ENCODE results near the gene ZDHHC11B.
A peak's percentile ranks its signal among the peaks of the same experiment; 100 is the strongest.
"Not testable (repeated sequence)": the region's sequence is repeated elsewhere in the genome, so short reads cannot be mapped to it uniquely, and the experiment has no call there.

Gene ZDHHC11B

DNA sequence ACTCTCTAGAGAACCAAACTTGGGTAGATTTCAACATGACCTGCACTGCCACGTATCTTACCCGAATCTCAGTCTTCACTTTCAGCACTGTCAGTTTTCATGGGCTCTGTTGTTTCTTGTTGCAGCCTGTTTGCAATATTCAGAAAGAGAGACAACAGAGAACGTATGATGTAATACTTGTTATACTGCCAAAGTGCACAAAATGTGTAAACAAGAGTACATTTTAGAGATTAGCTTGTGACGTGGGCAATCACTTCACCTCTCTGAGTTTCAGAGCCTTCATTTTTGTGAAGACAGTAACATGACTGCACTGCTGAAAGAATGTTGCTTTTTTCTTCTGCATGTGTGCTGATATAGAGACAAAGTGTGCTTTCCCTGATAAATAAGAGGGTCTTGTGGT, 67.8 kb downstream of the ZDHHC11B start:
- DNase-seq (ENCODE audit: low spot score) = not testable (repeated sequence)

DNA sequence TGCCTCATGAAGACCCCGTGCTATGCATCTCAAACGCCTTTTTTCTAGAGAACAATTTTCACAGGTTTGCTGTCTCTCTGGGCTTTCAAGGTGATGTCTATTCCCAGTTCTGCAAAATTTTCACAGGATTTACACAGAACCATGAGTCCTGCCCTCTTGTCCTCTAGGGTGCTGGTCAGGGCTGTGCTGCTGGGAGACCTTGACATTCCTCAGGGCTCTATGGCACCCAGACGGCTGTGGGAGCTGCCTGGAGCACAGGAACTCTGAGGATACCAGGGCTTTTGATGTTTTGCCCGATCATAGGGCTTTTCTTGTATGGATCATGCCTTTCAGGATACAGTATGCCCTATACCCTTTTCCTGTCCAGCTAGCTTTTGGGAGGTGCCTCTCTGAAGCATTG, 68.9 kb downstream of the ZDHHC11B start:
- DNase-seq (ENCODE audit: low spot score) = not testable (repeated sequence)

DNA sequence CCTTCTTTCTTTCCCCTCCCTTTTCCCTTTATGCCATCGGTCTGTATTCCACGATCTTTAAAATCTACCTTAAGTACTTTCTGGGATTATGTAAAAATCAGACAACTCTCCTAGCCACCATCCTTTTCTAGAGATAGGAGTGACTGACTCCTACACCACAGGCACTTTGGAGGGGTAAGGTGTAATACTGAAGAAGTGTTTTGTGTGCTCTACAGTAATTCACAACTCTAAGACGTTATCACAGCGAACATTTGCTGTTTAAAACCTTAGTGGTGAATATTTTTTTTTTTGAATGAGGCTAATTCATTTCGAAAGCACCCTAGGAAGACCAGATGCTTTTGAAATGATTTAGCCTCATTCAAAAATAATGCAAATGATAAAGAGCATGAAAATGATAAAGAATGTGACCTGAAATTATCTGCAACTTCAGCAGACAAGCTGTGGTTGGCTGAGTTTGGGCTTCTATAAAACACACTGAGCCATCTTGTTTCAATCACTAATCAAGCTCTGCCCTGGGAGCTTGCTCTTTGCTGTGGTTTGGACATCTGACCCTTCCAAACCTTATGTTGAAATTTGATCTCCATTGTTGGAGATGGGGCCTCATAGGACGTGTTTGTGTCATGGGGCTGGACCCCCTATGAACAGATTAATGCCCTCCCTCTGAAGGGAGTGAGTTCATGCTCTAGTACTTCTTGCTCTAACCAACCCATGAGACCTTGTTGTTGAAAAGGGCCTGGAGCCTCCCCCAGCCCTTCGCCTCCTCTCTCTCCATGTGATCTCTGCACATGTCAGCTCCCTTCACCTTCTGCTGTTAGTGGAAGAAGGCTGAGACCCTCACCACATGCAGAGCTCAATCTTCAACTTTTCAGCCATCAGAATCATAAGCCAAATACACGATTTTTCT, 70.1 kb downstream of the ZDHHC11B start:
- not testable (repeated sequence) for DNase-seq (ENCODE audit: low spot score)

DNA sequence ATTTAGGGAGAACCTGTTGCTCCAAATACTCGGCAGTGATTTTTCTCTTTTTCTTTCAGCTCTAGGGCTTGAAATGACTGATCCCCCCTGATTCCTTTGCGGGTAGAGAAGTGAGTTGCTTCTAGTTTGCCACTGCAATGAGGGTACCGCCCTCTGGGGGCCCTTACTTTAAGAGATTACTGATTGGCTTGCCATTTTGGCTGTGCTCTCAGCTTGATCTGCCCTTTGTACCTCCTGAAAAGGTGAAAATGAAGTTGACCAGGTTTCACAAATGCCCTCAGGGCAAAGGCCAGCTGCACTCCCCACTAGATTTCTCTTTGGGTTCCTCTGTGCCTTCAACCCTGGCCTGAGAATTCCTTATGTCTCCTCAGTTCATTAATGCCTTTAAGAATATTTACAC, 70.8 kb downstream of the ZDHHC11B start:
- not testable (repeated sequence) for DNase-seq (ENCODE audit: low spot score)

DNA sequence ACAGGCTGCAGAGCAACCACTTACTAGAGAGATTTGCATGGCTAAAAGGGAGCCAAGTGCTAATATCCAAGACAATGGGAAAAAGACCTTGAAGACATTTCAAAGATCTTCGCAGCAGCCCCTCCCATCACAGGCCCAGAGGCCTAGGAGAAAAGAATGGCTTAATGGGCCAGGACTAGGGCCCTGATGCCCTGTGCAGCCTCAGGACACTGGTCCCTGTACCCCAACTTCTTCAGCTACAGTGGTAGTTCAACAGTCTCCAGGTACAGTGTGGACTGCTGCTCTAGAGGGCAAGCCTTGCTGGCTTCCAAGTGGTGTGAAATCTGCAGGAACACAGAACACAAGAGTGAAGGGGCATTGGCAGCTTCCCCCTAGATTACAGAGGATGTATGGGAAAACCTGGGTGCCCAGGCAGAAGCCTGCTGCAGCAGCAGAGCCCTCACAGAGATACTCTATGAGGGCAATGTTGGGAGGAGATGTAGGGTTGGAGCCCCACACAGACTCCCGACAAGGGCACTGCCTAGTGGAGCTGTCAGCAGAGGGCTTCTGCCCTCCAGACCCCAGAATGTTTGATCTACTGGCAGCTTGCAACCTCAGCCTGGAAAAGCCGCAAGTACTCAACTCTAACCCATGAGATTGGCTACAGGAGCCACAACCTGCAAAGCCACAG, 75.5 kb downstream of the ZDHHC11B start:
- DNase-seq (ENCODE audit: low spot score) = not testable (repeated sequence)

DNA sequence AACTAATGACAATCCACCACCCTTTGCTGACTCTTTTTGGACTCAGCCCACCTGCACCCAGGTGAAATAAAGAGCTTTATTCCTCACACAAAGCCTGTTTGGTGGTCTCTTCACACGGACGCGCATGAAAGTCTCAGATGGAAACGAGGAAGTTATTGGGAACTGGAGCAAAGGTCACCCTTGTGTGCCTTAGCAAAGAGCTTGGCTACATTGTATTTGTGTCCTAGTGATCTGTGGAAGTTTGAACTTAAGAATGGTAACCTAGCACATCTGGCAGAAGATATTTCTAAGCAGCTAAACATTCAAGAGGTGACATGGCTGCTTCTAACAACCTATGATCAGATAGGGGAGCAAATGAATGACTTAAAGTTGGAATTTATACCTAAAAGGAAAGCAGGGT, 76.2 kb downstream of the ZDHHC11B start:
- DNase-seq (ENCODE audit: low spot score) = not testable (repeated sequence)

DNA sequence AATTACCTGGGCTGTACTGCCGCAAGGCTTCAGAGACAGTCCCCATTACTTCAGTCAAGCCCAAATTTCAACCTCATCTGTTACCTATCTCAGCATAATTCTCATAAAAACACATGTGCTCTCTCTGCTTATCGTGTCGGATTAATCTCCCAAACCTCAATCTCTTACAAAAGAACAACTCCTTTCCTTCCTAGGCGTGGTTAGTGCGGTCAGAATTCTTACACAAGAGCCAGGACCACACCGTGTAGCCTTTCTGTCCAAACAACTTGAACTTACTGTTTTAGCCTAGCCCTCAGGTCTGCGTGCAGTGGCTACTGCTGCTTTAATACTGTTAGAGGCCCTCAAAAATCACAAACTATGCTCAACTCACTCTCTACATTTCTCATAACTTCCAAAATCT, 78.4 kb downstream of the ZDHHC11B start:
- not testable (repeated sequence) for DNase-seq (ENCODE audit: low spot score)

DNA sequence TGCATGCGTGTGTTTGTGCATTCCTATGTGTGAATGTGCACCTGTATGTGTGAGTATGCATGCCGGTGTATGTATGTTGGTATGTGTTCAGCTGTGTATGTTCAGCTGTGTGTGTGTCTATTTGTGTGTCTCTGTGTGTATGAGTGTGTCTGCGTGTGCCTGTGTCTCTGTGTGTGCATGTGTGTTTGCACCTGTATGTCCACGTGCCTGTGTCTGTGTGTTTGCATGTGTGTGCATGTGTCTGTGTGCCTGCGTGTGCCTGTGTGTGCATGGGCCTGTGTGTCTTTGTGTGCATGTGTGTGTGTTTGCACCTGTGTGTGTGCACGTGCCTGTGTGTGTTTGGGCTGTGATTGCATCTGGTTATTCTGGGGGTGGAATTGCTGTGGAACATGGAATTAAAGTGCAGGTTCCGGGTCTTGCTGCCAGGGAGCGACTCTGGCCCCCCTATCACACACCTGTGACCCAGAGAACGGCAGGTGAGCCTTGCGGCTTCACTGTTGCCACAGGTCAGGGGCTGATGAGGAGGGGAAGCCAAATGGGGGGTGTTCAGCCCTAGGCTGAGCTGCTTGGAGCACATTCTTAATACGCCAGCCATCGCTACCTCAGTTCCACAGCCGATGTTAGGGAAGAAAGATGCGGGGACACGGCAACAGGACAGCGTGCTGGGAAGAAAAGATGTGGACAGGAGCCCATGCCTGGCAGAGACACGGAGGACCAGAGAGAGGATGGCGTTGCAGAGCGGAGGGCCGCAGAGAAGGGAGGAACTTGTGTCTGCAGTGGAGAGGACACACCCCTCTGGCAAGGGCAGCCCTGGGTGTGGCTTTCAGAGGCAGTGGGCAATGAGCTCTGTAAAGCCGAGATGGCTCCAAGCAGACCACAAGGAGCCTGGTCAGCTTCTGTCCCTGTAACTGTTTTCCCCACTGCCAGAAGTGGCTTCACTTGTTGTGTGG, 87.5 kb downstream of the ZDHHC11B start:
- DNase-seq (ENCODE audit: low spot score) = not testable (repeated sequence)

DNA sequence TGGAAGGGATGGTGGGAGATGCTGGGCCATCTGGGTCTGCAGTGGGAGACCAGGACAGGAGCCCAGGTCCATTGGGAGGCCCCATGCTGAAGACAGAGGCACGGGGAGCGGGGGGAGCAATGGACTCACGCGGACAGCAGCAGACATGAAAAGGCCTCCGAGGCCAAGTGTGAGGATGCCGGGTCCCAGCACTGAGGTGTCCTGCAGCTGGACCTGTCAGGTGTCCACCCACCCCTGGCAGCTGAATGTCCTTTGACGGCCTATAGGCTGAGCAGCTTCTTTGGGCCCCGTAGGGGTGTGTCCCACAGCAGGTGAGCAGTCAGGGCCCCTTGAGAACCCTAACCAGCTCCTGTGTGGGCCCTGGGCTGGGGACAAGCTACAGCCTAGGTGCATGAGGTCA, 88.3 kb downstream of the ZDHHC11B start:
- DNase-seq (ENCODE audit: low spot score) = not testable (repeated sequence)

DNA sequence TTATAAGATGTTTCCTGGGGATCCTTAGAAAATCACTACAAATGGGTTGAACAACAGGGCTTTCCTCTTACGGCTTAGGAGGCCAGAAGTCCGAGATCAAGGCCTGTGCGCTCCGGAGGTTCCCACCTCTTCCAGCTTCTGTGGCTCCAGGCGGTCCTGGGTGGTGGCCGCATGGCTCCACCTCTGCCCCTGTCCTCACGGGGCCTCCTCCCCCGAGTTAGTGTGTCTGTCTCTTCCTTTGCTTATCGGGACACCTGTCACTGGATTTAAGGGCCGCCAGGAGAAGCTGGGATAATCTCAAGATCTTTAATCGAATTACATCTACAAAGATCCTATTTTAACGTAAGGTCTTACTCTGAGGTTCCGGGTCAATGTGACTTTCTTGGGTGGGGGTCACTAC, 89.1 kb downstream of the ZDHHC11B start:
- DNase-seq (ENCODE audit: low spot score) = not testable (repeated sequence)

DNA sequence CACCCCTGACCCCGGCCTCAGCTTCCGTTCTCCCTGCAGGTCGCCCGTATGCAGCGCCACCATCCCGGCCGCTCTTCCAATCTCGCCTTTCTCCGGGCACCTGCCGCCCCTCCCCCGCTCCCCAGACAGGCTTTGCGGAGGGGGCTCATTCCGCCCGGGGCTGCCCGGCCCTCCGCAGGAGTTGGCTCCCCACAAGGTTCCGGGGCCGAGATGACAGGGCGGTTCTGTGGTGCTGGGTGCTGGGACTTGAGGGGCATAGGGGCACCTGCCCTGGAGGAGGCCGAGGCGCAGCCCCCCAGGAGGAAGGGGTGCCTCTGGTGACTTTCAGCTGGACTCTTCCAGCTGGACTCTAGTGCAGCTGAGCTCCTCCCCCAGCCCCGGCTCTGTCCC, 90.5 kb downstream of the ZDHHC11B start:
- DNase-seq (ENCODE audit: low spot score) = not testable (repeated sequence)

DNA sequence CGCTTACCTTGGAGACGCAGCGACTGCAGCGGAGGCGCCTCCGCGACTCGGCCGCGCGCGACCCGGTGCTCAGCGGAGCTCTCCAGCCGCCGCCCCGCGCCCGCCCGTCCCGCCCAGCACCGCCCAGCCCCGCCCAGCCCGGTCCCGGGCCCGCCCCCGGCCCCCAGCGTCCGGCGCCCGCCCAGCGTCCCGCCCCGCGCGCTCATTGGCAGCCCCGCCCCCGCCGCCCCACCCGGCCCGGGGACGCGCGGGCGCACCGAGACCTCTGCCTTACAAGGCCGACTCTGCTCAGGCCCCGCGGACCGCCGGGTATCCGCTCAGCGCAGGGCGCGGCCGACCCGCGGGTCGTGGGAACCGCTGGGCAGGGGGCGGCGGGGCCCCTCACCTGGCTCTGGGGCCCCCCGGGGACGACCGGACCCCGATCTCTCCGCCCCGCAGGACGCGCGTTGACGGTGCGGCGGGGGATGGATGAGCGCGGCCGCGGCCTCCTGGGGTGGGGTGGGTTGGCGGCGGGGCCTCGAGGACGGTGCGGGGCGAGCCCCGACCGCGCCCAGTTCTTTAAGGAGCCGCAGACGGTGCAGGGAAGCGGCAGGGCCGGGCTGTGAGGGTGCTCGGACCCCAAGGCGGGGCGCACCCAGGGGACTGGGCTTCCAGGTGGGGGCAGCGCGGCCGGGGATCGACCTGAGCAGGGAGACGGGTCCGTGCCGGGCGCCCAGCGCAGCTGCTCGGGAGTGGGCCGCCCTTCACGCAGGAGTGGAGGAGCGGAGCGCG, 91.1 kb downstream of the ZDHHC11B start, which contains the start of gene TPPP:
TSS of gene TPPP (minus strand) at position 82 of the 771 bp plus-strand sequence. CDS start 15,292 bp downstream, outside the sequence.
- peak; percentile 67 for DNase-seq (ENCODE audit: low spot score)

DNA sequence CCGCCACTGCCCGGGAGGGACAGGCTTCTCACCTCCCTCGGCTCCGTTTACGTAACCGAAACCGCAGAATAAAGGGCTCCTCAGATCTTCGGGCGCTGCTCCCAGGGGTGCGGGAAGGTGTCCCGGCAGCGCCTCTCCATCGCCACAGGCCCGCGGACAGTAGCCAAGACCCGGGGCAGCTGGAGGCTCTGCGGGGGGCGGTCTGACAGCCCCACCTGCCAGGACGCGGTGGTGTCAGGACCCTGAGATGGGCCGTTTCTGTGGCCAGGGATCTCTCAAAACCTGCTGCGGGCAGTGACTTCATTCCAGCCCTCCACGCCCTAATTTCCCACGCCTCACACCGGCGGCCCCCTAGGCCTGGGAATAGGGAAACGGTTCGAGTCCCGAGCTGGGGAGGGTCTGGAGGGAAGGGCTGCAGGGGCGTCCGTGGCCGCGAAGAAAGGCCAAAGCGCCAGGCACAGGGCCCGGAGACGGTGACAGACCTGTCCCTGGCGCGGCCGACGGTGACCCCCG, 91.9 kb downstream of the ZDHHC11B start:
- DNase-seq (ENCODE audit: low spot score) = peak; percentile 8

DNA sequence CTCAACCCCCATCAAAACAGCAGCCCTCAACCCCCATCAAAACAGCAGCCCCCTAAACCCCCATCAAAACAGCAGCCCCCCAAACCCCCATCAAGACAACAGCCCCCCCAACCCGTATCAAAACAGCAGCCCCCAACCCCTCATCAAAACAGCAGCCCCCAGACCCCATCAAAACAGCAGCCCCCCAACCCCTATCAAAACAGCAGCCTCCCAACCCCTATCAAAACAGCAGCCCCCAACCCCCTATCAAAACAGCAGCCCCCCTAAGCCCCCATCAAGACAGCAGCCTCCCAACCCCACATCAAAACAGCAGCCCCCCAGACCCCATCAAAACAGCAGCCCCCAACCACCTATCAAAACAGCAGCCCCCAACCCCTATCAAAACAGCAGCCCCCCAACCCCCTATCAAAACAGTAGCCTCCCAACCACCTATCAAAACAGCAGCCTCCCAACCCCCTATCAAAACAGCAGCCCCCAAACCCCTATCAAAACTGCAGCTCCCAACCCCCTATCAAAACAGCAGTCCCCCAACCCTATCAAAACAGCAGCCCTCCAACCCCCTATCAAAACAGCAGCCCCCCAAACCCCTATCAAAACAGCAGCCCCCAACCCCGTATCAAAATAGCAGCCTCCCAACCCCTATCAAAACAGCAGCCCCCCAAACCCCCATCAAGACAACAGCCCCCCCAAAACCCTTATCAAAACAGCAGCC, 92.6 kb downstream of the ZDHHC11B start:
- DNase-seq (ENCODE audit: low spot score) = no peak

DNA sequence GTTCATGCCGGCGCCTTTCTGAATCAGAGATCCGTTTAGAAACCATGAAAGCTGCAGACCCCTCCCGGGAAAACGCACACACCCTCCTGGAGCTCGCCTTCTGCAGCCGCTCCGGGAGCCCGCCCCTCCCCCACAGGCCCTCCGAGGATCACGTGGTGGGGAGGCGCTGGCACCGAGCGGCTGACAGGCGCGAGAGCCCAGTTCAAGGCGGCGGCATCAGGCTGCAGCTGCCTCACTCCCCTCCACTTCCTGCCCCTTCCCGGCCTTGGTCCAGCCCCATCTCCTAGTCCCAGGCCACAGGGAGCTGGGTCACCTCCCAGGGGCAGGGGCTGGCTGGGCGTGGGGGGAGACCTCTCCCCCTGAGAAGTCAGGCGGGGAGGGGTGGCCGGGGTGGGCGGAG, 93.5 kb downstream of the ZDHHC11B start:
- DNase-seq (ENCODE audit: low spot score) = not testable (repeated sequence)

DNA sequence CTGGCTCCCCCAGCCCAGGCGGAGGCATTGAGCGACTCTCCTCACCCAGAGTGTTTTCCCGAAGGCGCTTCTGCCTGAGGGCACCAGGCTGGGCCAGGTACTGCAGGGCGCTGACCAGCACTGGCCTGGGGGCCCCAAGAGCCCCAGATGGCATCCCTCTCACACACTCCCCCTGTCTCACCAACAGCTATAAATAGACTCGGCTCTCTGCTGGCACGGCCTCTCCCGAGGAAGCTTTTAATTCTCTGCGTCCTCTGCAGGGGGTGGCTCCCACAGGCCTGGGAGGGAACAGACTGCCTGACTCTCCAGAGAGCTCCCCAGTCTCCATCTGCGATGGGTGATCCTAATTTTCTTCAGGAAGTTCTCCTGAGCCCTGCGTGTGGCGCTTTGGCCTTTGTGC, 94.2 kb downstream of the ZDHHC11B start:
- DNase-seq (ENCODE audit: low spot score) = not testable (repeated sequence)

DNA sequence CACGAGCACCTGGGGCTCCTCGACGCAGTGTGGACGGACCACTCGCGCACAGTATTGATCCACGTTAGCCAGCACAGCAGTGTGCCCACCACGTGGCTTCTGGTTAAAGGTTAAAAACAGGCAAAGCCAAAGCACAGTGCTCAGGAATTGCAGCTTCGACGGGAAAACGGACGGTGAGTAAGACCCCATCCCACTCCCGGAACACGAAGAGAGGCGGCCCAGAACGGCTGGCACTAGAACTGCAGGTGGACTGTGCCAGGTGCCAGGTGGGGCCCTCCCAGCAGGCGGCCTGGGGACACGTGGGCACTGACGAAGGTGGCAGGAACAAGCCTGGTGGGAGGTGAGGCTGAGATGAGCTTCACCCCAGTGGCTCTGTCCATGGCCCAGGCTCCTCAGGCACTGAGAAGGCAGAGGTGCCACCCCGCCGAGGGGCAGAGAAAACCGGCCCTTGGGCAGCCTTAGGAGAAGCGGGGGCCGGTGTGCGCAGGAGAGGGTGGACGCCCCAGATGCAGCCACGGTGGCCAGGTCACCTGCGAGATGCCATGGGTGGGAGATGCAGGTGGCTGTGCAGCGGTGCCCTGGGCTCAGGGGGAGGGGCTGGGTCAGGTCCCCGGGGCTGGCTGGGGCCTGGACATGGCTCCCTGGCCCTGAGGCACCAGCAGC, 96.0 kb downstream of the ZDHHC11B start:
- not testable (repeated sequence) for DNase-seq (ENCODE audit: low spot score)

DNA sequence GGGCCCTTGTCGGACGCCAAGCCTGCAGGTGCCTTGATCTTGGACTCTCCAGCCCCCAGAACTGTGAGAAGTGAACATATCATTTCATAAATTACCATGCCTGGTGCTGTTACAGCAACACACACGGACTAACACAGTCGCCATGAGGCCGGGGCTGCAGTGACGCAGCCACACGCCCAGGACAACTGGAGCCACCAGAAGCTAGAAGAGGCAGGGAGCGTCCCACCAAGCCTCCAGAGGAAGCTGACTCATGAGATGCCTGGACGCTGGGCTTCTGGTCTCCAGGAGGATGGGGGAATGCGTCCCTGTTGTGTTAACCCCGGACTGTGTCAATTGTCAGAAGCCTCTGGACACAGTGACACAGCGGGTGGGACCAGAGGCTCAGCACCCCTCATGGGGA, 97.6 kb downstream of the ZDHHC11B start:
- not testable (repeated sequence) for DNase-seq (ENCODE audit: low spot score)

DNA sequence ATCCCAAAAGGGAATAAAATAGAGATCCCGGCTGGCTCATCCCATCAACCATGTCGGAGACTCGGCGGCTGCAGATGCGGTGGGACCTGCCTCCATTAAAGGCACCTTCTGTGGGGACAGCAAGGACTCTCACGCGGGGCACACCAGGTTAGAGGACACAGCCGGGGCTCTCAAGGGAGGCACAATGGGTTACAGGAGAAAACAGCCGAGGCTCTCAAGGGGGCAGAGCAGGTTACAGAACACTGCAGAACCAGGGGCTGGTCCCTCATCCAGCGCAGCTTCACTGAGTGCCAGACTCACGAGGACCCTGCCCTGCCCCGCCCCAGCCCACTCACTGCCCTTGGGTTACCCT, 98.4 kb downstream of the ZDHHC11B start:
- not testable (repeated sequence) for DNase-seq (ENCODE audit: low spot score)

Data from hepatic stellate cell (primary cell).